Stimulated activated CD8-positive, alpha-beta memory T cell treated with anti-CD3 and anti-CD28 coated beads, Interleukin-2, amount 100 ng/mL, for 48 hours (primary cell): Measurements from ENCODE around the gene WDR19.
"Not testable (repeated sequence)": the region's sequence is repeated elsewhere in the genome, so short reads cannot be mapped to it uniquely, and the experiment has no call there.

Source experiments
- DNase-seq, 2 donors: peaks; one replicate each; pipeline ENCODE4 v3.0.0-alpha.2; 2020; ENCODE audit warnings: low read depth in 2 of 2

Gene WDR19

DNA sequence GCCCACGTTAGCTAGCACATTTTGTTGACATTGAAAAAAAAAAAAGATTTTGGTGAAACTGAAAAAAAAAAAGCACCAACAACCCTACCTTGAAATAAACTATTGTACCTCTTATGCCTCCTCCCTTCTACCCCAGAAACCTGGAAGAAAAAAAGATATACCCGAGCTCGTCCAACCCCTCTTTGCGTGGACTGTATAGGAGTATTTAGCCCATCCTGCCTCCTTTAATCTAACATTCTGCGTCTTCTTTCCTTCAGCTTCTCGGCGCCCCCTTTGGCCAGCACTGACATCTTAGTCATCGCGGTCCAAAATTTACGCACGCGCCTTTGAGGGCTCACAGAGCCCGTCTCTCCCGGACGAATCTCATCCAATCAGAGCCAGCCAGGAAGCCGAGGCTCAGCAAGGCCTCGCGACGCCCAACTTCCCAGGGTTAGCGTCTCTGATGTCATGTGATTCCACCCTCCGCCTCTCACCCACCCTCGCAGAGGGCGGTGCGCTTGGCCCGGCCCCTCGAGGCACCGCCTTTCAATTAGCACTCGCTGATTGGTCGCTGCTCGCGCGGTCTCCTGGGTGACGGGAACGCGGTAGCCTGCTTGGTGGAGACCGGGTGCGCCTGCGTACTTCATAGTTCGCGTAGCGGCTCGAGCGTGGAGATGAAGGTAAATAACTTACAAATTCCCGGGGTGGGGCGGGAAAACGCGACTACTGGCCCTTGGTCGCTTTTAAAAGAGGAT lies at the start of gene WDR19:
Gene WDR19, plus strand, starts transcription at position 625 of the 734 bp plus-strand sequence. Its CDS starts 29 bp downstream, at position 654.
- peak; percentile 93 to 98 for DNase-seq

GRCh38 chr4:39133623-39134022 lies 48.7 kb upstream of the WDR19 start:
- no peak for DNase-seq

- DNase-seq = no peak
These were observed 47.5 kb upstream of the WDR19 start for GRCh38 chr4:39134683-39135306.

- not testable (repeated sequence) for DNase-seq
These were observed 44.1 kb upstream of the WDR19 start for GRCh38 chr4:39138227-39138626.

- DNase-seq = no peak
These were observed 36.1 kb upstream of the WDR19 start for GRCh38 chr4:39146211-39146610.

- DNase-seq = no peak
These were observed 28.3 kb upstream of the WDR19 start for GRCh38 chr4:39154009-39154408.

DNA sequence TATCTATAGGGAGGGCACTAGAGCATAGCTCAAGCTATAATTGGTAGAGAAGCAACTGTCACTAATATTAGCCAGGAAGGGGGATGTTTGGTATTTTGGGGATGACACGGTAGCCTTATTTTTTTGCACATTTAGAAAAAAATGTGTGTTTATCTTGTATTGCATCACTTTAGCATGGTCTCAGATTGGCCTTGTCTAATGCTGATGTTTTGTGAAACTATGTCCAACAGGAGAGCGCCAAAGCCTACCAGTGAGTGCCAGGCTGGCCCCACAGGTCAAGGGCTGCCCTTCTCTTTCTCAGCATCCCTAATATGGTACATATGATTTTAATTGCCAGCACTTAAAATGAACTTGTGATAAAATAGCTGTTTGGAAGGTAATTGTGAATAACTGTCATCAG lies 24.8 kb upstream of the WDR19 start:
- DNase-seq = no peak

GRCh38 chr4:39166177-39166576 lies 16.2 kb upstream of the WDR19 start:
- no peak for DNase-seq

DNA sequence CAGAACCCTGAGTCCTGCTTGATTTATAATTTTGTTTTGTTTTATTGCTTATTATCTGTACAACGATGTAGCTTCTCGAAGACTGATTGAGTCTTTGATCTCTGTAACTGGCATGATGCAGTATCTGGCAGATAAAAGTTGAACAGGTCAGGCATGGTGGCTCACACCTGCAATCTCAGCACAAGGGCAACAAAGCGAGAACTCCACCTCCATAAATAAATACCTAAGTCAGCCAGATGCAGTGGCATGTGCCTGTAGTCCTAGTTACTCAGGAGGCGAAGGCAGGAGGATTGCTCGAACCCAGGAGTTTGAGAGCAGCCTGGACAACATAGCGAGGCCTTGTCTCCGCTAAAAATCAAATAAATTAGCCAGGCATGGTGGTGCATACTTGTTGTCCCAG lies 15.7 kb upstream of the WDR19 start:
- no peak for DNase-seq

DNA sequence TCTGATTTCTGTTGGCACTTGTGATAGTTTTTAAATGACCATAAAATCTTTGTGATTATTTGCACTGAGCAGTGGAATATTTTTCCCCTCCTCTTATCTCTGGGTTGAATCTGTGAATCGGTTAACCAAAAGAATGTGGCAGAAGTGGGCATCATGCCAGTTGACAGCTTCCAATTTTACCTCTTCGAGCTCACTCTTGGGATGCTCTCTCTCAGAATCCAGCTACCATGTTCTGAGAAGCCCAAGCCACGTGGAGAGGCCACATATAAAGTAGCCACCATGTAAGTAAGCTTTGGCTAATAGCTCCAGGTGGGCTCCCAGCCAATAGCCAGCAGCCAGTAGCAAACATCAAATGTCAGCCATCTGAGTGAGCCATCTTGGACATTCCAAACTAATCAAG lies 12.9 kb upstream of the WDR19 start:
- no peak for DNase-seq

DNA sequence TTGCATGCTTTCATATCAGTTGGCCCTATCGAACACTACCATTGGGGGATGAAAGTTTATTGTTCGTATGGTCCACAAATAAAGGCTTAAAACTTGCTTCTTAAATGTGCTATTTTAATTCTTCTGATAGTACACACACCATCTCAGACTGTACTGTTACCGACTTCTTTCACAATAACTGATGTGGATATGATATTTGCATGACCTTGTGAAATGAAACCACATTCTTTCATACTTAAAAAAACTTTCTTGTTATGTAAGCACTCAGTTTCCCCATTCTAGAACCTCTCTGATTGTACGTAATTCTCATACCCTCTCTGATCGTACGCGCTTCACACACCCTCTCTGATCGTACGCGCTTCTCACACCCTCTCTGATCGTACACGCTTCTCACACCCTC lies 12.0 kb upstream of the WDR19 start:
- no peak for DNase-seq

DNA sequence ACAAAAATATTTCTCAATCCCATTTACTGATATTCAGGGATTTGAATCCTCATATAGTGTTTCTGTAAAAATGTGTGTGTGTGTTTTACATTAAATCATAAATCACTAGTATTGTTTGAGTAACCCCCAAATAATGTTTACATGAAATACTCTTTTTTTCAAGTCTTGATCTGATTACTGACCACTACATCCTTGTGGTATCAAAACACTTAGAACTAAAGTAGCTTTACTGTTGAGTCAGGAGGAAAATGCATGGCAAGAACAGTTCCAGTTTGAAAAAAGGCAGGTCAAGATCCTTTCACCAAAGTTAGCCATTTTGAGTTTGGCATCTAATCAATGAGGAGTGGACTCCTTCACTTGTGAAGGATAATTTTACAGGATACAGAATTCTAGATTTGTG lies 3.6 kb upstream of the WDR19 start:
- DNase-seq = no peak

GRCh38 chr4:39179681-39180080 lies 2.6 kb upstream of the WDR19 start:
- DNase-seq = no peak

- DNase-seq = not testable (repeated sequence)
These were observed 1.7 kb upstream of the WDR19 start for GRCh38 chr4:39180629-39181028.

GRCh38 chr4:39181520-39181904 lies 817 bp upstream of the WDR19 start:
- no peak for DNase-seq

- no peak for DNase-seq
These were observed 19.6 kb downstream of the WDR19 start for GRCh38 chr4:39201963-39202362.

DNA sequence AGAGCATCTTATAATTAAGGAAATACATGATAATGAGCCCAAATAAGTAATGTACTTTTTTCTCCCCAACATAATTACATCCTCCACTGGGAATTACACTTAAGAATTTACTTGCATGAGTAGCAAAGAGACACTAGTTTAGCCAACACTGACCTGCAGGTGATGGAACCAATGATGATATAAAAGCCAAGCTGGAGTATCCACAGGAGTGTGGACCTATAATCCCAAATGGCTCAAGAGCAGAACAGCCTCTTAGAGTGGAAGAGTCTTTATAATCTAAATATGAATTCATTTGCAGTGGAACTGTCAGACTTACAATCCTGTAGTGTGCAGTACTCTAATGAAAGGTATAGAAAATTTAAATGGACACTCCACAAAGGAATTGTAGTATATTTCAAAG lies 22.2 kb downstream of the WDR19 start:
- no peak for DNase-seq

GRCh38 chr4:39205000-39205399 lies 22.7 kb downstream of the WDR19 start:
- no peak for DNase-seq

DNA sequence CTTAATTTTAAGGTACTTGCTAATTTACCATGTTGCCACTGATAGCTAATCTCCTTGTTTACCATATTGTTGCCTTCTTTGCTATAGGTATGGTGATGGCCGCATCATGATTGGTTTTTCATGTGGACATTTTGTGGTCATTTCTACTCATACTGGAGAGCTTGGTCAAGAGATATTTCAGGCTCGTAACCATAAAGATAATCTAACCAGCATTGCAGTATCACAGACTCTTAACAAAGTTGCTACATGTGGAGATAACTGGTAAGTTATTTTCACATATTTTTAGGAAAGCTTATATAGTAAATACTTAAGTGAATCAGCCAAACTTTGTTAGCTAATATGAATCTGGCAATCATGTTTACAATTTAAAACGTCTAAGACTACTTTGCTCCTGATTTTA lies 23.1 kb downstream of the WDR19 start:
- no peak for DNase-seq

DNA sequence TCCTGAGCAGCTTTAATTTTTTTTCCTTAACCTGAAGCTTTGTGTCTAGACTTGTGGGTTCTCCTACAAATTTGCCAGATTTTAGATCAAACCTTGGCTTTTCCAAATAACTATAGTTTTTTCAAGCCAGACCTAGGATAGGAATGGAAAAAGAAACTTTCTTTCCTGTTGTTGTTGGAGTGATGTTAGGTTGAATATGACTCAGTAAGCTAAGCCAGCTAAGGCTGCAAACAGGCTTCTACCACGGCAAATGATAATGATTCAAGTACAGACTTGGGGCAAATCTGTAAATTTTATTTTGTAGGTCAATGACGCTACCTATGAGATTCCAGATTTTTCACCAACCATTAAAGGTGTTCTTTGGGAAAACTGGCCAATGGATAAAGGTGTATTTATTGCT lies 45.6 kb downstream of the WDR19 start:
- no peak for DNase-seq

DNA sequence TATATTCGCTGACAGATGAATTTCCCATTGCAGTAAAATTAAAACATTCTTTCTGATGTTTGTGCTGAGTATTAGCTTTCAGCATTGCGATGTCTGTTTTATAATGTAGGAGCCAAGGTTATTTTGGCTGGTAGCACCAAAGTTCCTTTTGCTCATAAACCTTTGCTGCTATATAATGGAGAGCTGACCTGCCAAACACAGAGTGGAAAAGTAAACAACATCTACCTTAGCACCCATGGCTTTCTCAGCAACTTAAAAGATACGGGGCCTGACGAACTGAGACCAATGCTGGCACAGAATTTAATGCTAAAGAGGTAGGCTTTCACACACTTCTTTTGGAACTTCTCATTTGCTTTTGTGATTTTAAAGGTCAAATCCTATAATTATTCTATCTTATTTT lies 46.0 kb downstream of the WDR19 start:
- DNase-seq = no peak

DNA sequence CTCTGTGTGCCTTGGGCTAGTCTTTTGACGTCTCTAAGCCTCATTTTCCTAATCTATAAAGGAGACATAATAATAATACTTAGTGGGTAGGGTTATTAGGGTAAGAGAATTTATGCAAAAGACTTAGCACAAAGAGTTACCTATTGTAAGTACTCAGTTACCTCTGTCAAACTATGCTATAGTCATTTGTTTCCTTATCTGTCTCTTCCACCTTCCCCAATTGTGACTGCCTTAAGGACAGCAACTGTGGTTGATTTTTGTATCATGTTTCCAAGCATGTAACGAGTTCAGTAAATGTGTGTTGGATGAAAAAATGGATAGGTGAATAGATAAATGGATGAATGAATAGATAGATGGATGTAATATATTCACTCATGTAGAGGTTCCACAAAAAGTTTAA lies 48.1 kb downstream of the WDR19 start:
- no peak for DNase-seq

GRCh38 chr4:39231660-39232059 lies 49.3 kb downstream of the WDR19 start:
- no peak for DNase-seq

DNA sequence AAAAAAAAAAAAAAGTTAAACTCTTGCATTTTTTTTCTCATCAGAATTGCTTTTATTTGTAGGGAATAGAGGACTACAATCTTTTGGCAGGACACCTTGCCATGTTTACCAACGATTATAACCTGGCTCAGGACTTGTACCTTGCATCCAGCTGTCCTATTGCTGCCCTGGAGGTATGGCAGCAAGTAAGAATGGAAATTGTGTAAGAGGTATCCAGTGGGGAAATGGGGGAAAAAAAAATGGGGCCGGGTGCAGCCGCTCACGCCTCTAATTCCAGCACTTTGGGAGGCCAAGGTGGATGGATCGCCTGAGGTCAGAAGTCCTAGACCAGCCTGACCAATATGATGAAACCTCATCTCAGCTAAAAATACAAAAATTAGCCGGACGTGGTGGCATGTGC lies 49.8 kb downstream of the WDR19 start:
- DNase-seq = no peak
